ENCODE data around the gene GPS1.

- TF ChIP-seq POLR2A (IDR thresholded peaks at IDR 0.05) (no peak), CTCF (IDR thresholded peaks at IDR 0.05) (no peak)
These were observed 4.3 kb upstream of the GPS1 start for GRCh38 chr17:82047379-82047778.

Measured in uterus (tissue), 2 donors.